ENCODE measurements around the gene NPM1. TPM values are rescaled to one million over a fixed set of nuclear protein-coding genes. Genes with fewer than 3 reads are reported as not detected.

NPM1 gene
- total RNA-seq, 1 donor from 2014 or later: 814 TPM

DNA sequence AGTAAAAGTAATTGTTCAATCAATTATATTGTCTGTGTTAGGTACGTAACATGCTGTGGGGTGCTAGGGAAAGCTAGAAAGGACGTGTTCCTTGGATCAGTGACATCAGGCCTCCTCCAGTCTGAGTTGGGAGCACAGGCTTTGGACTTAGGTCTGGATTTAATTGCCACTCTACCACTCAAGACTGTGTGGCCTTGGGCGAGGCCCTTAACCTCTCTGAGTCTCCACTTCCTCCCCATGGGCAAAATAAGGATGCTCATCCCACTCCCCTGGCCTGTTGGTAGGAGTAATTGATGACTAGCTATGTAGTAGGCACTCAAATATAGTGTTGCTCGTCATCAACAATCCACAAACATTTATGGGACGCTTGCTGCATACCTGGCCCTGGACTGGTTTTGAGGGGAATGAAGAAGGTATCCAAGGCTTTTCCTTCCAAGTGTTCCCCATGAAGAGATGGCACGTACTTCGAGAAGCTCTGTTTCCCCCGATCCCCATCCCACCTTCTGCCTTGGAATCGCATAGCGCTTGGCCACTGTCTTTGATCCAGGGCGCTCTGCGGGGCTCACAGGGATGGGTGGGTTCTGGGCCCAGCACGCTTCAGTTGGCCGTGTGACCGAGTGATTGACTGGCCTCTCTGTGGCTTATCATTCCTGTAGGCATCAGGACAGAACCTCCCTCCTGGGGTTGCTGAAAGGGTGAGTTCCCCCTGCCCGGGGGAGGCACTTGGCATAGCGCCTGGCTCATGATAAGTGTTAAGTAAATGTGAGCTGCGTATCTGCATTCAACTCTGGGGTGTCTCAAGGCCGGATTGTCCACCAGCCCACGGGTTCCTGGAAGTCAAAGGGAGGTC, 39.9 kb downstream of the NPM1 start:
- Mint-ChIP-seq H3K4me1 (ENCODE audit: low read depth) (no peaks in the 10 kb centered on the region), H3K27ac (ENCODE audit: unreplicated experiment) (no peak overlapping the region), H3K9me3 (ENCODE audit: low read depth) (no peaks in the 10 kb centered on the region), H3K27me3 (ENCODE audit: low read depth) (no peaks in the 10 kb centered on the region), H3K36me3 (ENCODE audit: low read depth) (no peaks in the 10 kb centered on the region), H3K4me3 (ENCODE audit: unreplicated experiment) (no peak overlapping the region)
- peak; percentile 43 for DNase-seq (ENCODE audit: low spot score)
- TF ChIP-seq, protein P1, sequence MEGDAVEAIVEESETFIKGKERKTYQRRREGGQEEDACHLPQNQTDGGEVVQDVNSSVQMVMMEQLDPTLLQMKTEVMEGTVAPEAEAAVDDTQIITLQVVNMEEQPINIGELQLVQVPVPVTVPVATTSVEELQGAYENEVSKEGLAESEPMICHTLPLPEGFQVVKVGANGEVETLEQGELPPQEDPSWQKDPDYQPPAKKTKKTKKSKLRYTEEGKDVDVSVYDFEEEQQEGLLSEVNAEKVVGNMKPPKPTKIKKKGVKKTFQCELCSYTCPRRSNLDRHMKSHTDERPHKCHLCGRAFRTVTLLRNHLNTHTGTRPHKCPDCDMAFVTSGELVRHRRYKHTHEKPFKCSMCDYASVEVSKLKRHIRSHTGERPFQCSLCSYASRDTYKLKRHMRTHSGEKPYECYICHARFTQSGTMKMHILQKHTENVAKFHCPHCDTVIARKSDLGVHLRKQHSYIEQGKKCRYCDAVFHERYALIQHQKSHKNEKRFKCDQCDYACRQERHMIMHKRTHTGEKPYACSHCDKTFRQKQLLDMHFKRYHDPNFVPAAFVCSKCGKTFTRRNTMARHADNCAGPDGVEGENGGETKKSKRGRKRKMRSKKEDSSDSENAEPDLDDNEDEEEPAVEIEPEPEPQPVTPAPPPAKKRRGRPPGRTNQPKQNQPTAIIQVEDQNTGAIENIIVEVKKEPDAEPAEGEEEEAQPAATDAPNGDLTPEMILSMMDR (IDR thresholded peaks at IDR 0.05): no peak

DNA sequence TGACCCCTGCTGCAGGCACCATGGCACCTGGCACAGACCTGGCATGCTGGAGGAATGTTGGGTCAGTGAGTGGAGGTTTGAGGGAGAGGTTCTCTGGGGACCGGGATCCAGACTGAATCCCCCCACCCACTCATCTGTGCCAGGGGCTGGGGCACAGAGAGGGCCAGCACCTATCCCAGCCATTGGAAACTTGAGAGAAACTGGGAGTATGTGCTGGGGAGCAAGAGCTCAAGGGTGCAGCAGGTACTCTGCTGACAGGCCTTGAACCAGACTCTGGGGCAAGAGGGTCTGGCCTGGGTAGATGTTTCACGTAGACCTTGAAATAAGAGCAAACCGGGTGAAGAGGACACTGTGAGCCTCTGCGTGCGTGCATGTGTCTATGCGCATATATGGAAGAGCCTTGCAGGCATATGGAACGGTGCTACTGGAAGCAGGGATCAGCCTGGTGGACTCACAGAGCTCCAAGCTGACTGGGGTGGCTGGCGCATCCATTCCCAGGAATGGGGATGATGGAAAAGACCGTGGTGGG, 40.6 kb downstream of the NPM1 start:
- no peak overlapping the region for H3K4me3 Mint-ChIP-seq (ENCODE audit: unreplicated experiment)
- H3K27ac Mint-ChIP-seq (ENCODE audit: unreplicated experiment): no peak overlapping the region
- no peaks in the 10 kb centered on the region for H3K9me3 Mint-ChIP-seq (ENCODE audit: low read depth)
- TF ChIP-seq, protein P1 (IDR thresholded peaks at IDR 0.05): no peak
- no peaks in the 10 kb centered on the region for H3K27me3 Mint-ChIP-seq (ENCODE audit: low read depth)
- peak; percentile 32 for DNase-seq (ENCODE audit: low spot score)
- H3K36me3 Mint-ChIP-seq (ENCODE audit: low read depth): no peaks in the 10 kb centered on the region
- H3K4me1 Mint-ChIP-seq (ENCODE audit: low read depth): no peaks in the 10 kb centered on the region

DNA sequence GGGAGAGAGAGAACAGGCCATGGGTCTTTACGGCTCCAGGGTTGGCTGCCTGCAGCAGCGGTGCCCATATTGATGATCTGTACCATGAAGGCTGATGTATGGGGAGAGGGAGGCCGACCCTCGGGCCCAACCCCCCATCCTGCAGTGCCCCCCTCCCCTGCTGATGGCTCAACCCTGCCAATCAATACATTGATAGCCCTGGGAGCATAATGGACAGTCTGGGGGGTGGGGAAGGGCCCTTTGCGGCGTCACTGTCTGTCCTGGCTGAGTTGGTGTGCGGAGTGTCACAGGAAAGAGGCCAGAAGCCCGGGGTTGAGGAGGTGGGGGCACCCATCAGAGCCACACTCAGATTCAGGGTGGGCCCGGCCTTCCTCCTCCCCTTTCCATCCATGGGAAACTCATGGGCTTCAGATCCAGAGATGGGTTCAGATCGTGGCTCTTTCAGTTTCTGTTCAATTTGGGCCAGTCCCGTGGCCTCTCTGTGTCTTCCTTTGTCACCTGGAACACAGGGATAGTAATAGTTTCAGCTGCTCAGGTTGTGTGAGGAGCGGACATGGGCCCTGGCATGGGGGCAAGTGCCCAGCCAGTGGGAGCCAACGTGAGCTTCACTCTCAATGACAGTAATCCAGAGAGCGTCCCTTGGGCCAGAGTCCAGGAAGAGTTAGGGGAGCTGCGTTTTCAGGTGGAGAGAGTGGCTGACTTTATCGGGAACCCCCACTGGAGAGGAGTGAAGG, 41.3 kb downstream of the NPM1 start:
- Mint-ChIP-seq H3K27ac (ENCODE audit: unreplicated experiment) (no peak overlapping the region), H3K4me3 (ENCODE audit: unreplicated experiment) (no peak overlapping the region), H3K4me1 (ENCODE audit: low read depth) (no peaks in the 10 kb centered on the region), H3K36me3 (ENCODE audit: low read depth) (no peaks in the 10 kb centered on the region), H3K9me3 (ENCODE audit: low read depth) (no peaks in the 10 kb centered on the region), H3K27me3 (ENCODE audit: low read depth) (no peaks in the 10 kb centered on the region)
- peak; percentile 53 for DNase-seq (ENCODE audit: low spot score)
- TF ChIP-seq, protein P1 (IDR thresholded peaks at IDR 0.05): no peak

DNA sequence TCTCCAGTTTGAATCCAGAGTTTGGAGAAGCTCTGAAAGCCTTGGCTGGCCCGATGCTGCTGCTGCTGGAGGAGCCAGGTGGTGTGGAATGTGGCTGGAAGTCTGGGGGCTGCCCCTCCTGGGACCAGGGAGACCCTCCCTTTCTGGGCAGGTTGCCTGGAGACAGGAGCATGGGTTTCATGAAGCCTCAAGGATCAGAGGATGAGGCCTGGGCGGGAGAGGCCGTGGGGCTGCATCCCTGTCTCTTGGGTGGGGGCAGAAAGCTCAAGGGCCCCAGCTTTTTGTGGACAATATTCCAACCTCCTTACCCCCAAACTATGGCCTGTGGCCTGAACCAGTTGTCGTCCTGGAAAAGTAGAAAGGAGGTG, 41.9 kb downstream of the NPM1 start:
- Mint-ChIP-seq H3K27me3 (ENCODE audit: low read depth) (no peaks in the 10 kb centered on the region), H3K4me1 (ENCODE audit: low read depth) (no peaks in the 10 kb centered on the region), H3K36me3 (ENCODE audit: low read depth) (no peaks in the 10 kb centered on the region), H3K27ac (ENCODE audit: unreplicated experiment) (no peak overlapping the region), H3K9me3 (ENCODE audit: low read depth) (no peaks in the 10 kb centered on the region), H3K4me3 (ENCODE audit: unreplicated experiment) (no peak overlapping the region)
- DNase-seq (ENCODE audit: low spot score): peak; percentile 55
- TF ChIP-seq, protein P1 (IDR thresholded peaks at IDR 0.05): no peak

DNA sequence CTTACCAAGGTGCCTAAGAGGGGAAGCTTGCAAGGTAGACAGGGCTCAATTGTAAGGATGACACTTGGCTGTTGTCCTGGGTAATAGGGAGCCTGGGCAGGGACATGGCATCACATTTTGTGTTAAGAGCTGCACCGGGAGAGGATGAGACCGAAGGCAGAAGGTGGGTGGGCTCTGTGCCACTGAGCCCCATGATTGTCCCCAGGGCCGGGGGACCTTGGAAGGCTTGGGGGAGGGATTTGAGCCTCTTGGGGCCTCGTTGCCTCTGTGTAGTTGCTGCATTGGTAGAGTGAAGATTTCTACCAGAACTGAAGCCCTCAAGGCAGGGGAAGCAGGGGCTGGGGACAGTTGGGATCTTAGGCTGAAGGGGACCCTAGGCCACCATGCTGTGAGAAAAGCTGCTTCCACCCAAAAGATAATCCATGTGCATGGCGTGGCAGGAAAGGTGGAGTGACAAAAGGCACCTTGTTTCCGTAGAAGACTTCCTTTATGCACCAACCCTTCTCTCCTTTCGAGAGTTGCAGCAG, 43.7 kb downstream of the NPM1 start:
- TF ChIP-seq, protein P1 (IDR thresholded peaks at IDR 0.05): no peak
- peaks cover under 1% of the 10 kb centered on the region for H3K36me3 Mint-ChIP-seq (ENCODE audit: low read depth)
- H3K27me3 Mint-ChIP-seq (ENCODE audit: low read depth): no peaks in the 10 kb centered on the region
- H3K4me1 Mint-ChIP-seq (ENCODE audit: low read depth): no peaks in the 10 kb centered on the region
- no peak overlapping the region for H3K4me3 Mint-ChIP-seq (ENCODE audit: unreplicated experiment)
- H3K9me3 Mint-ChIP-seq (ENCODE audit: low read depth): no peaks in the 10 kb centered on the region
- H3K27ac Mint-ChIP-seq (ENCODE audit: unreplicated experiment): no peak overlapping the region
- peak; percentile 36 for DNase-seq (ENCODE audit: low spot score)
